ENCODE data around the gene HEBP1. TPM values are rescaled to one million over a fixed set of nuclear protein-coding genes. Genes with fewer than 3 reads are reported as not detected.

Gene HEBP1
- total RNA-seq, 1 experiment from 2014 or later = 19.3 TPM

DNA sequence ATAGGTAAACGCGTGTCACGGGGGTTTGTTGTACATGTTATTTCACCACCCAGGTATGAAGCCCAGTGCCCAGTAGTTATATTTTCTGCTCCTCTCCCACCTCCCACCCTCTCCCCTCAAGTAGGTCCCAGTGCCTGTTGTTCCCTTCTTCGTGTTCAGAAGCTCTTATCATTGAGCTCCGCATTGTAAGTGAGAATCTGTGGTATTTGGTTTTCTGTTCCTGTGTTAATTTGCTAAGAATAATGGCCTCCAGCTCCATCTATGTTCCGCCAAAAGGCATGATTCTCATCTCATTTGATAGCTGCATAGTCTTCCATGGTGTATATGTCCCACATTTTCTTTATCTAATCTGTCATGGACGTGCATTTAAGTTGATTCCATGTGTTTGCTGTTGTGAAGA lies 41.2 kb downstream of the HEBP1 start:
- Histone ChIP-seq H3K4me3 (ENCODE audit: low read depth in 2 of 2, low read length in 2 of 2) (no peak overlapping the region), H3K36me3 (ENCODE audit: control insufficient read depth, insufficient read depth, low read length) (no peaks in the 10 kb centered on the region), H3K27ac (ENCODE audit: low read length) (no peak overlapping the region), H3K27me3 (ENCODE audit: control insufficient read depth, insufficient read depth, low read length) (no peaks in the 10 kb centered on the region), H3K4me1 (ENCODE audit: control insufficient read depth, insufficient read depth, low read length) (no peaks in the 10 kb centered on the region), H3K9me3 (ENCODE audit: control insufficient read depth, insufficient read depth, low read depth, low read length) (no peaks in the 10 kb centered on the region)
- in situ Hi-C loops (cut with HindIII; ENCODE audit: low pct_unique_long_range_greater_than_20kb, low sequenced_read_pairs) (no loop called here), intact Hi-C loops (cut with micrococcal nuclease; ENCODE audit: unreplicated experiment) (no loop called here)
- no peak for DNase-seq (ENCODE audit: low read depth, low spot score)
- no peak for TF ChIP-seq TCF7L2 (IDR thresholded peaks at IDR 0.05; ENCODE audit: low read depth, low read length)
- TF ChIP-seq, protein P1, sequence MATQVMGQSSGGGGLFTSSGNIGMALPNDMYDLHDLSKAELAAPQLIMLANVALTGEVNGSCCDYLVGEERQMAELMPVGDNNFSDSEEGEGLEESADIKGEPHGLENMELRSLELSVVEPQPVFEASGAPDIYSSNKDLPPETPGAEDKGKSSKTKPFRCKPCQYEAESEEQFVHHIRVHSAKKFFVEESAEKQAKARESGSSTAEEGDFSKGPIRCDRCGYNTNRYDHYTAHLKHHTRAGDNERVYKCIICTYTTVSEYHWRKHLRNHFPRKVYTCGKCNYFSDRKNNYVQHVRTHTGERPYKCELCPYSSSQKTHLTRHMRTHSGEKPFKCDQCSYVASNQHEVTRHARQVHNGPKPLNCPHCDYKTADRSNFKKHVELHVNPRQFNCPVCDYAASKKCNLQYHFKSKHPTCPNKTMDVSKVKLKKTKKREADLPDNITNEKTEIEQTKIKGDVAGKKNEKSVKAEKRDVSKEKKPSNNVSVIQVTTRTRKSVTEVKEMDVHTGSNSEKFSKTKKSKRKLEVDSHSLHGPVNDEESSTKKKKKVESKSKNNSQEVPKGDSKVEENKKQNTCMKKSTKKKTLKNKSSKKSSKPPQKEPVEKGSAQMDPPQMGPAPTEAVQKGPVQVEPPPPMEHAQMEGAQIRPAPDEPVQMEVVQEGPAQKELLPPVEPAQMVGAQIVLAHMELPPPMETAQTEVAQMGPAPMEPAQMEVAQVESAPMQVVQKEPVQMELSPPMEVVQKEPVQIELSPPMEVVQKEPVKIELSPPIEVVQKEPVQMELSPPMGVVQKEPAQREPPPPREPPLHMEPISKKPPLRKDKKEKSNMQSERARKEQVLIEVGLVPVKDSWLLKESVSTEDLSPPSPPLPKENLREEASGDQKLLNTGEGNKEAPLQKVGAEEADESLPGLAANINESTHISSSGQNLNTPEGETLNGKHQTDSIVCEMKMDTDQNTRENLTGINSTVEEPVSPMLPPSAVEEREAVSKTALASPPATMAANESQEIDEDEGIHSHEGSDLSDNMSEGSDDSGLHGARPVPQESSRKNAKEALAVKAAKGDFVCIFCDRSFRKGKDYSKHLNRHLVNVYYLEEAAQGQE (IDR thresholded peaks at IDR 0.05; ENCODE audit: insufficient read depth in 1 of 2, low read depth in 2 of 2, low read length in 1 of 2) = no peak
- no peak for TF ChIP-seq SIN3A (IDR thresholded peaks at IDR 0.05; ENCODE audit: borderline replicate concordance, insufficient read depth, low read depth, low read length)
- no peak for TF ChIP-seq CTCF (IDR thresholded peaks at IDR 0.05)
- no peak for TF ChIP-seq POLR2AphosphoS5 (IDR thresholded peaks at IDR 0.05; ENCODE audit: low read depth, low read length)
- no peak for ATAC-seq
- ChIA-PET CTCF (interaction anchor here (0.6 kb wide), 1 partner anchor 327 kb away, joined by 3 read pairs; no protein-coding TSS in a partner anchor), POLR2A (no interaction called here)
- BruUV-seq (replicated peaks) = no TSS peak

GRCh38 chr12:12954878-12955625 lies 45.0 kb downstream of the HEBP1 start:
- ATAC-seq (no peak), DNase-seq (ENCODE audit: low read depth, low spot score) (no peak)
- ChIA-PET CTCF (interaction anchor here (0.7 kb wide), 1 partner anchor 21 kb away, joined by 5 read pairs; no protein-coding TSS in a partner anchor), POLR2A (no interaction called here)
- no TSS peak for BruUV-seq (replicated peaks)
- TF ChIP-seq SIN3A (IDR thresholded peaks at IDR 0.05; ENCODE audit: borderline replicate concordance, insufficient read depth, low read depth, low read length) (no peak), CTCF (IDR thresholded peaks at IDR 0.05) (no peak), TCF7L2 (IDR thresholded peaks at IDR 0.05; ENCODE audit: low read depth, low read length) (no peak), POLR2AphosphoS5 (IDR thresholded peaks at IDR 0.05; ENCODE audit: low read depth, low read length) (no peak)
- TF ChIP-seq, protein P1 (IDR thresholded peaks at IDR 0.05; ENCODE audit: insufficient read depth in 1 of 2, low read depth in 2 of 2, low read length in 1 of 2) = no peak
- intact Hi-C loops (cut with micrococcal nuclease; ENCODE audit: unreplicated experiment) (no loop called here), in situ Hi-C loops (cut with HindIII; ENCODE audit: low pct_unique_long_range_greater_than_20kb, low sequenced_read_pairs) (no loop called here)
- H3K27ac ChIP-seq (ENCODE audit: low read length) = no peak overlapping the region
- H3K4me3 ChIP-seq (ENCODE audit: low read depth in 2 of 2, low read length in 2 of 2) = no peak overlapping the region
- H3K36me3 ChIP-seq (ENCODE audit: control insufficient read depth, insufficient read depth, low read length) = no peaks in the 10 kb centered on the region
- H3K4me1 ChIP-seq (ENCODE audit: control insufficient read depth, insufficient read depth, low read length) = no peaks in the 10 kb centered on the region
- H3K27me3 ChIP-seq (ENCODE audit: control insufficient read depth, insufficient read depth, low read length) = no peaks in the 10 kb centered on the region
- no peaks in the 10 kb centered on the region for H3K9me3 ChIP-seq (ENCODE audit: control insufficient read depth, insufficient read depth, low read depth, low read length)
